DOHH2 (cell line): ENCODE measurements around the gene RINT1.

Experiments
- H3F3A ChIP-seq: fragments of 200-600 bp; sonication (generic), shearing (Covaris generic); 2 replicates; pipeline ENCODE4 v1.6.0; 2016; ENCODE audit warnings: antibody characterized with exemption, mild to moderate bottlenecking; ENCODE audit not compliant: control insufficient read depth, insufficient read depth
- H3K27ac ChIP-seq: fragments of 200-600 bp; sonication (generic); 2 replicates; pipeline ENCODE4 v1.5.1; 2014; ENCODE audit warnings: low read depth, mild to moderate bottlenecking, low read length, moderate library complexity
- H3K27me3 ChIP-seq: fragments of 200-600 bp; sonication (generic); 2 replicates; pipeline ENCODE4 v1.6.1; 2014; ENCODE audit warnings: mild to moderate bottlenecking, low read length, mixed read lengths; ENCODE audit not compliant: control insufficient read depth
- H3K36me3 ChIP-seq: fragments of 200-600 bp; sonication (generic); 2 replicates; pipeline ENCODE4 v1.6.1; 2014; ENCODE audit warnings: mild to moderate bottlenecking, low read length, moderate library complexity, mixed read lengths; ENCODE audit not compliant: control insufficient read depth
- H3K4me1 ChIP-seq: fragments of 200-600 bp; sonication (generic); 2 replicates; pipeline ENCODE4 v1.6.1; 2014; ENCODE audit warnings: mild to moderate bottlenecking, low read length, mixed read lengths; ENCODE audit not compliant: control insufficient read depth
- H3K4me2 ChIP-seq: fragments of 200-600 bp; sonication (generic); 2 replicates; pipeline ENCODE4 v1.6.0; 2014; ENCODE audit warnings: mild to moderate bottlenecking, low read length, moderate library complexity
- H3K4me3 ChIP-seq: fragments of 200-600 bp; sonication (generic); 2 replicates; pipeline ENCODE4 v1.5.1; 2014; ENCODE audit warnings: mild to moderate bottlenecking, low read length, mixed read lengths
- H3K79me2 ChIP-seq: fragments of 200-600 bp; sonication (generic); 2 replicates; pipeline ENCODE4 v1.6.1; 2014; ENCODE audit warnings: mild to moderate bottlenecking, low read length, mixed read lengths; ENCODE audit not compliant: control insufficient read depth
- H3K9me2 ChIP-seq: fragments of 200-600 bp; sonication (generic); replicated peaks from 2 replicates; pipeline ENCODE4 v1.6.1; 2014; ENCODE audit warnings: mild to moderate bottlenecking, low read length, mixed read lengths; ENCODE audit not compliant: control insufficient read depth
- H3K9me3 ChIP-seq: fragments of 200-600 bp; sonication (generic); 2 replicates; pipeline ENCODE4 v1.6.1; 2014; ENCODE audit warnings: antibody characterized with exemption, low read length, mixed read lengths; ENCODE audit not compliant: control insufficient read depth, insufficient read depth
- H4K20me1 ChIP-seq: fragments of 200-600 bp; sonication (generic); 2 replicates; pipeline ENCODE4 v1.6.0; 2014; ENCODE audit warnings: low read depth, mild to moderate bottlenecking, antibody characterized with exemption, low read length, moderate library complexity; ENCODE audit not compliant: control insufficient read depth, insufficient read depth
- EZH2phosphoT487 ChIP-seq: fragments of 200-600 bp; sonication (generic); IDR thresholded peaks from 2 replicates; pipeline ENCODE4 v1.6.1; 2017; ENCODE audit warnings: borderline replicate concordance, mild to moderate bottlenecking, antibody characterized with exemption, low read length, moderate library complexity, mixed read lengths
- TF ChIP-seq, protein P1 (sequence below): fragments of 200-600 bp; sonication (generic); IDR thresholded peaks from one replicate; pipeline ENCODE4 v1.5.1; 2014; ENCODE audit warnings: antibody characterized with exemption, mild to moderate bottlenecking, low read depth, low read length; ENCODE audit not compliant: poor library complexity, severe bottlenecking

The RINT1 gene

DNA sequence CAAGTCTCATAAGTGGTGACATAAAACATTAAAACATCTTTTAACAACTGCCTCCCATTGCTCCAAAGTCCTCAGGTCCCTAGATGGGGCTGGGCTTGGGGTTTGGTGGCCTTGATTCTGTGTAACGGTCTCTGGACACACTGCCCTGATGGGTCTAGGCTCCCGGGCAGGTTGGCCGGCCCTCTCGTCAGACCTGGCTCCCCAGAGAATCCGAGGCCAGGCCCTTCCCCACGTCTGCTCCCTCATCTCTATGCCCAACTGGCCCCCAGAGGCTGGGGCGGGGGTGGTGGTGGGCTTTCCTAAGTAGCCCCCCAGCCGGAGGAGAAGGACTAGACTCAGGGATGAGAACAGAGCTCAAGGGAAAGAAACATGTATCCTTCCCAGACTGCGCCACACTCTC lies 80.8 kb downstream of the RINT1 start:
- Histone ChIP-seq H3K9me2 (no peaks in the 10 kb centered on the region), H3K4me2 (no peak overlapping the region), H4K20me1 (no peaks in the 10 kb centered on the region), H3K27ac (no peak overlapping the region), H3K4me3 (no peak overlapping the region), H3K9me3 (no peaks in the 10 kb centered on the region), H3K79me2 (no peaks in the 10 kb centered on the region), H3F3A (no peaks in the 10 kb centered on the region), H3K27me3 (no peaks in the 10 kb centered on the region), H3K36me3 (no peaks in the 10 kb centered on the region), H3K4me1 (no peaks in the 10 kb centered on the region)
- TF ChIP-seq, protein P1, sequence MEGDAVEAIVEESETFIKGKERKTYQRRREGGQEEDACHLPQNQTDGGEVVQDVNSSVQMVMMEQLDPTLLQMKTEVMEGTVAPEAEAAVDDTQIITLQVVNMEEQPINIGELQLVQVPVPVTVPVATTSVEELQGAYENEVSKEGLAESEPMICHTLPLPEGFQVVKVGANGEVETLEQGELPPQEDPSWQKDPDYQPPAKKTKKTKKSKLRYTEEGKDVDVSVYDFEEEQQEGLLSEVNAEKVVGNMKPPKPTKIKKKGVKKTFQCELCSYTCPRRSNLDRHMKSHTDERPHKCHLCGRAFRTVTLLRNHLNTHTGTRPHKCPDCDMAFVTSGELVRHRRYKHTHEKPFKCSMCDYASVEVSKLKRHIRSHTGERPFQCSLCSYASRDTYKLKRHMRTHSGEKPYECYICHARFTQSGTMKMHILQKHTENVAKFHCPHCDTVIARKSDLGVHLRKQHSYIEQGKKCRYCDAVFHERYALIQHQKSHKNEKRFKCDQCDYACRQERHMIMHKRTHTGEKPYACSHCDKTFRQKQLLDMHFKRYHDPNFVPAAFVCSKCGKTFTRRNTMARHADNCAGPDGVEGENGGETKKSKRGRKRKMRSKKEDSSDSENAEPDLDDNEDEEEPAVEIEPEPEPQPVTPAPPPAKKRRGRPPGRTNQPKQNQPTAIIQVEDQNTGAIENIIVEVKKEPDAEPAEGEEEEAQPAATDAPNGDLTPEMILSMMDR, result no peak
- TF ChIP-seq EZH2phosphoT487, result no peak

DNA sequence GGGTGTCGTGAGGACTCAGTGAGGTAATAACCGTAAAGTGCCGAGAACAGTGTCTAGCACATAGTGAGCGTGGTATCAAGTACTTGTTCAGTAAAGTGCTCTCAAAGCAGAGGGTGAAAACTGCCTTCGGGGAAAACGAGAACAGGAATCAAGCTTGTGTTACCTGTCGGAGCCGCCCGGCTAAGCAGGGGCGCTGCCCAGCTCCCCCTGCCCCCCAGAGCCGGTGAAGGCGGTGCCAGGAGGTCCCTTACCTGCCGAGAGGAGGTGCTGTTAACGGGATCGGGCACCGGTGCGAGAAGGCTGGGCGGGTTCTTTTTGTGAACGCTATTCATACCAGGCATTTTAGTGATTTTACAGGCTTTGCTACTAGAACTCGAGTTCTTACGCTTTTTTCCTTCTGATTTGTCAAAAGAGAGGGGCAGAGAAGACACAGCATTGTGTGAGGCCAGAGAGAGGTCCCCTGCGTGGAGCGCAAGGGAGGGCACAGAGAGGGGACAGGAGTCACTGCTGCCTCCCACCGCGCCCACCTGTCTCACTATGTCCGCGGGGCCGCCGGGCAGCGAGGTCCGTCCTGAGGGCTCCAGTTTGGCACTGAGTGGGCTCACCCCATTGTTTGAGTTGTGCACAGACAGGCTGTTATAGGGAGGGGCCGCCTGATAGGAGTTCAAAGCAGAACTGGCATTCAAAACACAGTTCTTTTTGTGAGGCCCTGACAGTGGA lies 81.8 kb downstream of the RINT1 start:
- no peak overlapping the region for H3K4me2 ChIP-seq

DNA sequence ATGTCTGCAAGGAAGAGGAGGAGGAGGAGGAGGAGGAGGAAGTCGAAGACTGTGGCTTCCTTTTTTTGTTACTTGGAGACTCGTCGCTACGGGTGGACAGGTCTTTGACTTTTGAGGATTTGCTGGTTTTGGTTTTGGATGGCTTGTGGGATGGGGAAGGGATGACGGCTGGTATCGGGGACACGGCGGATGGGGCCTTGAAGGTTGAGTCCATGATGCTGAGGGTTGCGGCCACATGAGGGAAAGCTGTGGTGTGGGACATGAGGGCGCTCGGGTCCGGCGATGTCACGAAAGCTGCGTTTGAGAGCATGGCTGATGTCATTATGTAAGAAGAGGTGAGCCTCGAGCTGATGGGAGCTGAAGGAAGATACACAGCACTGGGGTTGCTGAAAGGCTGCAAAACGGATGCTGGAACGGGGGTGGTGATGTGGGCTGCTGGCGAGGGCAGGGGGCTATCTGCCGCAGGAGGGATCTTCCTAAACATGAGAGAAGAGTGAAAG lies 82.4 kb downstream of the RINT1 start:
- H4K20me1 ChIP-seq, result no peaks in the 10 kb centered on the region
- no peaks in the 10 kb centered on the region for H3K27me3 ChIP-seq
- H3K36me3 ChIP-seq, result no peaks in the 10 kb centered on the region
- H3K79me2 ChIP-seq, result no peaks in the 10 kb centered on the region
- no peak overlapping the region for H3K4me2 ChIP-seq
- no peaks in the 10 kb centered on the region for H3K4me1 ChIP-seq
- H3K9me3 ChIP-seq, result no peaks in the 10 kb centered on the region
- H3K27ac ChIP-seq, result no peak overlapping the region
- H3K4me3 ChIP-seq, result no peak overlapping the region
- TF ChIP-seq, protein P1, result no peak
- no peak for TF ChIP-seq EZH2phosphoT487
- no peaks in the 10 kb centered on the region for H3F3A ChIP-seq
- no peaks in the 10 kb centered on the region for H3K9me2 ChIP-seq

More for the DNA sequence above, 81.8 kb downstream of the RINT1 start:
- Histone ChIP-seq H3K4me3 (no peak overlapping the region), H4K20me1 (no peaks in the 10 kb centered on the region), H3K36me3 (no peaks in the 10 kb centered on the region), H3K9me2 (no peaks in the 10 kb centered on the region), H3F3A (no peaks in the 10 kb centered on the region), H3K27ac (no peak overlapping the region), H3K4me1 (no peaks in the 10 kb centered on the region), H3K27me3 (no peaks in the 10 kb centered on the region), H3K9me3 (no peaks in the 10 kb centered on the region), H3K79me2 (no peaks in the 10 kb centered on the region)
- no peak for TF ChIP-seq EZH2phosphoT487
- TF ChIP-seq, protein P1, result no peak
